HG02885 (cell line): ENCODE measurements around the gene LIPC.

Experiments
- ATAC-seq: cut with Tn5 transposase; IDR thresholded peaks from one replicate; pipeline ENCODE4 v1.9.1; 2021; ENCODE audit warnings: mild to moderate bottlenecking; ENCODE audit not compliant: unreplicated experiment, poor library complexity

The LIPC gene

DNA sequence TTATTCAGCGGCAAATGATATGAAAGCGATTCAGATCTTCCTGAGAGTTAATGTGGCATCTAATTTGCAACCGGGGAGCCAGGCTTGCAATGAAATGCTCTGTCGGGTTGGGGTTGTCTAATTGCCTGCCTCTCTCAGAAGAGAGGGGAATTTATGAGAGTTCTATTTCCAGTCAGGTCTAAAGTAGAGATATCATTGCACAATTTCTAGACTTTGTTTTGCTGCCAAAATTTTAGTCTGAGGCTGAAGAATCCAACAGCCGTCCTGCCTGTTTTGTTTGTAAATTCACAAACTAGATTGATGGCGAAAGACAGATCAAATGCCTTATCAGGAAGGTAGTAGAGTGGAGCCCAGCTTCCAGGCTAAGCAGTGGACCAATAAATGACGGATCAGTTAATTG, 610 bp downstream of the LIPC start:
- ATAC-seq, result no peak

DNA sequence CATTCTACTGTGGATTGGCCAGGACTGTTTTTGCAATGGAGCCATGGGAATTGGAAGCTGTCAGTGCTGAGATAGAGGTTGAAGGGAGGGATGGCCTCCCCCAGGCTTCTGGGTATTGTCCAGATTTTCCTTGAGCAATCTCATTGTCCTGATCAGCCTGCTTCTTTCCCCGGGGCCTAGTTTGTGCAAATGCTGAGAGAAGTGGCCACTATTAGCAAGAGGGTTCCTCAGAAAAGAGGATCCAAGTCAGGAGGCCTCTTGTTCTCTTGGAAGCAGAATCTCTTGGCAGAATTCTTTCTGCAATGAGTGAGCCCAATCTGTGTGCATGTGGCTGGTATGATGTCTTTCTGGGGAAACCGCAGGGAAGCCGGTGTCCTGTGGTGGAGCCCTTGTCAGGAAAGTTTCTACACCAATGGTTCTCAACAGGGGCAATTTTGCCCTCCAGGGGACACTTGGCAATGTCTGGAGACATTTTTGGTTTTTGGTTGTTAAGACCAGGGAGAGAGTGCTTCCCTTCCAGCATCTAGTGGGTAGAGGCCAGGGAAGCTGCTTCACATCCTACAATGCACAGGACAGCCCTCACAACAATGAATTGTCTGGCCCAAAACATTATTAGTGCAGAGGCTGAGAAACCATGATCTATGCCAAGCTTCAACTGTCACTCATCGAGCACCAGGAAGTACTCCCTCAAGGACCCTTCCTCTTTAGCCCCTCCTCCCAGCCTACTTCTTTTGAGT, 2.0 kb downstream of the LIPC start:
- ATAC-seq, result no peak

DNA sequence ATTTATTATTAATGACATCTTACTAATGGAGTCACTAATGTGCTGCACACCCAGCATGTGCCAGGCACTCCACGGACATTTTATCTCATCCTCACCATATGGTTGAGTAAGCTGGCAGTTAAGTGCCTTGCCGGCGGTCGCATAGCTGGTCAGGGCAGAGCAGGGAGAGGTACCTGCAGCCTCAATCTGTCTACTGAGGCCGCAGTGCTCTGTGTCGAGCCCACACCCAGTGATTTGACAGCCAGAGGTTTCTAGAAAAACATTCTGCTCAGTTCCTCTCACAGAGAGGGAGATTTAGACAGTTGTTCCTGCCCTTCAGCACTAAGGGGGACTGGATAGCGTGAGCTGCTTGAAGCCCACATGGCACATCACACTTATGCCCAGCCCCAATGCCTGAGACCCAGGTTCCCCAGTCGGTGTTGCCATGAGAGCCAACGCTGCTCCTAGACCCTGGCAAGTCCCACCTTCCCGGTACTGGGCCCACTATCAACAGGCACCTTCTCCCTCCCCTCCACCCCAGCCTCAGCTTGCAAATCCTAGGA, 2.6 kb downstream of the LIPC start:
- ATAC-seq, result no peak

DNA sequence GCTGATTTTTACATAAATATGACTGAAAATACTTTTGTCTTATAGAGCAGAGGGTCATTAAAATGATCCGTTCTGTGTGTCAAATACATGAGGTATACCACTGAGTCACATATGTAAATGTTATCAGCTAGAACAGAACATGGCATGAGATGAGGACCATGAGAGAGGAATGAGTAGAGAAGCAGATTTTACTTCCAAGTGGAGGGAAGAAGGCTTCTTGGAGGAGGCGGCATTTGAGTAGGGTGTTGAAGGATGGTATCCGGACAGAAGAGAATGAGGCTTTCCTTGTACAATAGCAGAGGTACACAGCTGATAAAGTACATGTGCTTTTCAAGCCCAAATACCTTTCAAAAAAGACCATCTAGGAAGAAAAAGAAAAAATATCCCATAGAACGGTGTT, 4.8 kb downstream of the LIPC start:
- no peak for ATAC-seq

DNA sequence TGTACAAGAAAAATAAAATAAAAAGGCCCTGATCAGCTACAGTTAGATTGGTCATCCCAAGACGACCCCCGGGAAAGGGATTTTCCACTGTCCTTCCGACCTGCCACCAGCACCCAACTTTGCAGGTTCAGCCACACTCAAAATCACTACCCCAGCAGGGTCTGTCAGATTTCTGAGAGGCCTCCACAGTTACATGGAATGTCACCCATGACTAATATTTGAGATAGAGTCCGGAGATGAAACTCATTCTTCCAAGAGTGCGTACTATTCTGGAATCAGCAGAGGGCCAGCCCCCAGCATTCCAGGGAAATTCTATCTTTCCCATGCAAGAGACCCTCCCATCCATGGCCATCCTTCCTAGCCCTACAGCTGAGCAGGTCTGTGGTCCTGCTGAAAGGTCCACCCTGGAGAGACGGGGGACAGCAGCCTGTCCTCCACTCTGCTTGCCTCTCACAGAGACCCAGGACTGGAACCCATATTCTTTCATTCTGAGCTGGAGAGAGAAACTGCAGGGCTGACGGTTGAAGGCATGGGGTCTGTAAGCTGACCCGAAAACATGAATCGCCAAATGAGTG, 5.8 kb downstream of the LIPC start:
- no peak for ATAC-seq

DNA sequence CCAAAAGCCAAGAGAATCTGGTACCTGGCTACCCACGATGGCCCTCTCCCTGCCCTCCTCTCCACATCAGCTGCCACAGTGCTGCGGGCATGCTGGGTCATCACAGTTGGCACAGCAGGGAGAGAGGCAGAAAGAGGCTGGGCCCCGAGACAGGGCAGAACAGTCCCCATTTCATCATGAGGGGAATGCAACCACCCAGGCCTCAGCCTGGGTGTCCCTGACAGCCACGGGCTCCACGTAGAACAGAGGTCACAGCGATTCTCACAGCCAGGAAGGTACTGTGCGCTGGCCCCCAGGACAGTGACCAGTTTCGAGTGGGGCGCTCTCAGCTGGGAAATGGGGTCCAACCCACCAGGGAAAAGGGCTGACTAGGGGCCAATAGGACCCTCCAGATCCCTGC, 6.3 kb downstream of the LIPC start:
- no peak for ATAC-seq

DNA sequence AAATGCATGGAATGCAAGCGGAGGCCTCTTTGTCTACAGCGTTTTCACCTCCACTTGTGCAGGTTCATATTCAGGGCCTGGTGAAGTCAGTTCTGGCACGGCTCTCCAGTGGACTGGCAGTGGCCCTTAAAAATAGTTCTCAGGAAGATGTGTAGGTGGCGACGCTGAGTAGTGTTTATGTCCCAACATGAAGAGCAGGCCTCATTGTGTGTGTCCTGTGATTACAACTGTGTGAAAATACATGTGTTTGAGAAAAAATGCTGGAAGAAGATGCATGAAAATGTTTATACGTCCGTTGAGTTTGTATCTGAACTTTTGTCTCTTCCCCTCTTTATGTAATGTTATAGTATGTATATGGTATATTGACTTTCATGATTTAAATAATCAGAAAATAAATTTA, 7.2 kb downstream of the LIPC start:
- no peak for ATAC-seq

DNA sequence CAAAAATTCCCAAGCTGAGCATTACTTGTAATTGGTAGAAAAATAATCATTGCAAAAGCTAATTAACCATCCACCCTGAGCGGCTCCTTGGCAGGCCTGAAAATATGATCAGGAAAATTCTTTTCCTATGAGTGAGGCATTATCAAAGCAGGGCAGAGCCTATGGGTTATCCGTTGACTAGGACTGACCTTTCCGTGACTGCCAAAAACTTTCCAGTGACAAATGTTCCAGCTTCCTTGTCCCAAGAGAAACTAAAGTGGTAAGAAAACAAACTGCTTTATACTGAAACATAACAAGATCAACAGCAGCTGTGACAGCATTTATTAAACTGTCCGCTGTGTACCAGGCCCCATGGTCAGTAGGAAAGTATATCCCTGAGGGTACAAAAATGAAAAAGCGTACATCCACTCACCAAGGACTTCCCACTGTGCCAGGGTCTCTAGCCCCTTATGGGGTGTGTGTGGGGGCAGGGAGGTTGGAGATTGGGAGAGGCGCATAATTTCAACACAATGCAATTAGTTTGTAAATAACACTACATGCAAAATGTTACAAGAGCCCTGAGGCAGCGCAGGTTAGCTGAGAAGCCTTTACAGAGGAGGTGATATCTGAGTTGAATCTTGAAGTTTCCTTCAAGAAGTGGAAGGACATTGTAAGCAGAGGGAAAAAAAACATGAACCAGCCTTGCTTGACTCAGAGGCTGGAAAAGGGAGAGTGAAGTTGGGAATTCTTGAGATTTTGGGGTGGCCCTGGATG, 8.5 kb downstream of the LIPC start:
- ATAC-seq, result no peak

DNA sequence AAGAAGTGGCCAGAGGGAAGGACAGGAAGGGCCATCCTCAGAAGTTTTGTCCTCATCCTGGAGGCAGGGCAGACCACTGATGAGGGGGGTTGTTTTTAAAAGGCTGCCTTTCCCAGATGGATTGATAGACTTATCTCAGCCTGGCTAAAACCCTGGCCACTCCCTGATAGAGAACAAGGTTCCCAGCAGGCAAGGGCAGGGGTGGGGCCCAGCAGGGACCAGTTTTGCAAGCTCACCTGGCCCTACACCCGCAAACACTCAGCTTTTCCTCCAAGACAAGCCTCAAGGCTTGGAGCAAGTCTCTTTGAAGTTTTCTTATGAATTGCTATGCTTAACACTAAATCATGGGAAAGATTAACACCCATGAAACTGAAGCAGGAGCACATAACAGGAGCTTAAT, 9.1 kb downstream of the LIPC start:
- ATAC-seq, result no peak

DNA sequence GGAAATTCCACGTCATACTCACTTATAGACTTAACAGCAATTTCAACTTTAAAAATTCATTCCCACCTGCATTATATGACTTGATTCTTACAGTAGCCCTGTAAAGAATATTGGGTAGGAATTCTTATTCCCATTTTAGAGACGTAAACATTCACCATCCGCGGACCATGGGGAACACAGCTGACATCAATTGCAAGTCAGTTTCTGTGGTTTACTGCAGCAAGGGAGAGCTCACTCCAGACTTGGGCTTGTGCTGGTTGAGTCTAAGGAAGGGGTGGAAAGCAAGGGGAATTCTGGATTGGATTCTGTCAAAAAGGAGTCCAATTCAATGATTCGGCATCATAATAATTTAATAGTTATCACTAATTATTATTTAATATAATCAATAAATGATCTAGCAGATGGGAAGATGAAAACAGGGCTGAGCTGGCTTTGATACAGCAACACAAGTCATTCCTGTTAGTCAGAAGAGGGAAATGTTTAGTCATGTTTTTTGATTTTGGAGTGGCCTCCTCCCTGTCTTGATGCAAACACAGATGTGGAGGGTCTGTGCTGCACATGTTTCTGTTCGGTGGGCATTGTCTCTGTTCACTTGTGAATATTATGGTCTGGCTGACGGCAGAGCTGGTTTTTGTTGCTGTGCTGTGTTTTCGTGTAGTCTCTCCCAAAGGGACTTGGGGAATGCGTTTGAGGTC, 9.7 kb downstream of the LIPC start:
- no peak for ATAC-seq

DNA sequence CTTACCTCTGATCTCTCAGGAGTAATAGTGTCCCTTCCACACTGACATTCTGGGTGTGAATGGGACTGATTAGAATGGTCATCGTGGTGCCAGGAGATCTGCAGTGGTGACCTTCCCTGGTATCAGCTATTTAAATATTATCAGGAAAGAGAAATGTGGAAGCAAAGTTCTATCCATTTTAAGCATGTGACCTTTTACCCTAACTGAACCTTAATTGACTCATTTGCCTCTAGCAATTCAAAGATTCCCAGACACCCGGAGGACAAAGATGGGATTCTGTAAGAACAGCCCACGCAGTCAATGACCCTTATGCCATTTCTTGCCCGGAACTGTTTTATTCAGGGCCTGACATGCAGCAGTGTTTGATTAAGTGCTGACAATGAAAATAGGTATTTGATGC, 10.3 kb downstream of the LIPC start:
- ATAC-seq, result no peak

DNA sequence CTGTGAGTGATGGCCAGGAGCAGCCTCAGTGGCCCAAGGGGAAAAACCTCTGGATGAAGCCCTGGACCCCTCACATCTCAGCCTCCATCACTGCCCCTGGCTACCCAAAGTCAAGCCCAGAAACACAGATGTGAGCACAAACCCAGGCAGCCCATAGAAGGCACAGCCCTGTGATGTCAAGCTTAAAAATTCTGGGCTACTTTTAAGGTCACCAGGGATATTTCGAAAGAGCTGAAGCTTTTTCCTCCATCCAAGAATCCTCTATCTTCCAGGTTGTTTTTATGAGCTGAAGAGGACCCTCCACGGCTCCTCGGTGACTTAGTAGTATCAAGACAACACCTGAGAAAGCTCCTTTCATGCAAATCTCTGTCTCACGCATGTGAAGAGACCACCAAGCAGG, 11.5 kb downstream of the LIPC start:
- no peak for ATAC-seq

DNA sequence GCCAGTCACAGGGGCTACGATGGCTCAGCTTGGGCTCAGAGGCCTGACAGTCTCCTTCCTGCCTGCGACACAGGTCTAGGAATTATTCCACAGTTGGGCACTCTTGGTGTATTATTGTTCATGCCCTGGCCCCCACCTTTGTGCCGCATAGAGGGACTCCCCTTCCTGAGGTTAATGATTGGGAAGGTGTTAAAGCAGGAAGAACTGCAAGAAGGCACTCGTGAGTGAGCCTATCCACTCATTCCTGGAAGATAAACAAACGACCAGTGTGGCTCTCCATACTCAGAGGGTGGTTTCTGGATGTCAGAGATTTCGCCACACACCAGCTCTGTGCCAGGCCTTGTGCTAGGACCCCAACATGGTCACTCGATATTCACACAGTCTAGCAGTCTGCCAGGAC, 12.3 kb downstream of the LIPC start:
- no peak for ATAC-seq

DNA sequence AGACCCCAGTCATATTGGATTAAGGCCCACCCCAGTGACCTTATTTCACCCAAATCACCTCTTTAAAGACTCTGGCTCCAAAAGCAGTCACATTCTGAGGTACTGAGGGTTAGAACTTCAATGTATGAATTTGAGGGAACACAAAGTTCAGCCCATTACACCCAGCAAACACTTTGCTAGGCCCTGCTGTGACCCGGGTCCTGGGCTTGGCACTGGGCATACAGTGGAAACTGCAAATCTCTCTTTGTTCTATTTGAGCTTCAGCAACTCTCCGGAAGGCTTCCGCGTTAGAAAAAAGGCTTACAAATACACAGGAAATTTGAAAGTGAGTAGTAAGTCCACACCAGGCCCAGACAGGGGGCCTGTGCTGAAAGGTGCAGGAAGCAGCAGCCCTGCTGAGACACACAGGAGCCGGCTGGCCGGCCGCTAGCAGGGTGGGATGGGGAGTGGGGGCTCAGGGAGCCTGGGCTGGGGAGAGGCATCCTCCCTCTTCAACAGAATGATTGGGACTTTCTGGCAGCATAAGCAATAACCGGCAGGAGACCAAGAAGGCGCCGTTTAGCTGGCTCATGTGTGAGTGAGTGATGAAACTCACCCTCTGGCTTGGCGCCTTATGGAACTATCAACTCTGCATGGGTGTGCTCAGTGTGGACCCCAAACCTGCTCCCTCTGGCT, 13.0 kb downstream of the LIPC start:
- ATAC-seq, result no peak

DNA sequence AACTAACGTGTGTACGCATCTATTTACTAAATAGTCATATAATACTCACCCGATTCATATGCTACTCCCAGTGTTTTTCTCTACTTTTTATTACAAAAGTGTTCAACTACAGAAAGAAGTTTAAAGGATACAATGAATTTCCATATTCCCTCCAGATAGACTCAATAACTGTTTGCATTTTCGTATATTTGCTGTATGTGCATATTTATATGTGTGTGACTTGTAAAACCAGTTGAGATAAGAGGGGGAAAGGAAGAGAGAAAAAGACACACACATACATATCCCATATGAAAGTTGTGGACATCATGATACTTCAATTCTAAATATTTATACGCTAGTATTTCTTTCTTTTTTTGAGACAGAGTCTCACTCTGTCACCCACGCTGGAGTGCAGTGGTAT, 14.1 kb downstream of the LIPC start:
- ATAC-seq, result no peak

DNA sequence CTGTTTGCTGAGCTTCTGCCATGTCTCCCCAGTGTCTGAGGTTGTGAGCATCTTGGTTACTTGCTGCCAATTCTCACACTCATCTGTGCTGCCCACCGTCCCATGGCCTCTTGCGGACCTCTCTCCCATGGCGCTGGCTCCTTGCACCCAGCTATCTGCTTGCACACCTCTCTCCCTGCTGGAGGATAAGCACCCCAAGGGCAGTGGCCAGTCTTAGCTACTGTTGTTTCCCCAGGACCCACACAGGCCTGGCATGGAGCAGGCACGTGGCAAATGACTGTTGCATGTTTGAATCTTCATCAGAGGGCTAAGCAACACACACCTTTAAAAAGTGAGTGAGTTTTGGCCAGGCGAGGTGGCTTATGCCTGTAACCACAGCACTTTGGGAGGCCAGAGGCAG, 14.7 kb downstream of the LIPC start:
- ATAC-seq, result no peak

DNA sequence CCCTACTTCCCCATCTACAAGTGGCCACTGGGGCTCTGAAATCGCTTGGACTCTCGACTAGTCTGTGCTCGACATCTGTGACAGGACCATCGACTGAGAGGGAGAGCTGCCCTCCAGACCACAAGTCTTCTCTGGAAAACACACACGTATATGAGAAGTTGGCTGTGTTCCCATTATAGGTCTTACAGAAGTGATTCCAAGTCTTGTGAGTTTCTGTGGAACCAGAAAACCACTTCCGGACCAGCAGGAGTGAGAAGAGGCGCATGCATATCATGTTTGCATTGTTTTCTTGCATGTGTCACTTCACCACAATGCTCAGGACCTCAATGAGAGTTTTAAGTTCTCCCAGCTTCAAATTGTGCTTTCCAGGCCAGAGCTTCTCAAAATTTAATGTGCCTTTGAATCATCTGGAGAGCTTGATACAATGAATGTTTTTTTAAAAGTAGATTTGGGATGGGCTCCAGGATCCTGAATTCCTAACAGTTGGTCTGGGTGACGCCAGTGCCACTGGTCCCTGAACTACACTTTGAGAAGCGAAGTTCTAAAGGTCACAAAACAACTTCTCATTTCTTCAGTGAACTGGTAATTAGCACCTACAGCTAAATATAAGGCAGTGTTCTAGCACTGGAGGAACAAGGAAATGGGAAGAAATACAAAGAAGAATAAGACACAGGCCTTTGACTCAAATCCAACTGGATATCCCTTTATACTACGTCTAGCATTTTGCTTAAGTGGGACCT, 15.7 kb downstream of the LIPC start:
- ATAC-seq, result no peak

DNA sequence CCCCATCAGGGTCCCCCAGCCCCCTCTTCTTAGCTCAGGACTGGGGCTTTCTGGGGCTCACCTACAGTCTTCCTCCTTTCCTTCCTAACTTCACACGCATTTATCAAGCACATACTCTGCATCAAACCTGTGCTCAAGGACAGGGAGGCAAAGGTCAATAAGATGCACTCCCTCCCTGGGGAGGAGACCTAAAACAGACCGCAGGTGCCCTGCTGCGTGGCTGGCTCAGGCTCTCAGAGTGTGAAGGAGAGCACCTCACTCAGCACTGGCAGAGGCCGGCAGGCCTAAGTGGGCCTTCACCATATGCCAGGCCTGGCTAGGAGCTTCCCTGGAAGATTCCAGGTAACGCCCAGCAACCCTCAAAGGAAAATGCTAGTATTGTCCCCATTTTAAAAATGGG, 16.5 kb downstream of the LIPC start:
- ATAC-seq, result no peak

DNA sequence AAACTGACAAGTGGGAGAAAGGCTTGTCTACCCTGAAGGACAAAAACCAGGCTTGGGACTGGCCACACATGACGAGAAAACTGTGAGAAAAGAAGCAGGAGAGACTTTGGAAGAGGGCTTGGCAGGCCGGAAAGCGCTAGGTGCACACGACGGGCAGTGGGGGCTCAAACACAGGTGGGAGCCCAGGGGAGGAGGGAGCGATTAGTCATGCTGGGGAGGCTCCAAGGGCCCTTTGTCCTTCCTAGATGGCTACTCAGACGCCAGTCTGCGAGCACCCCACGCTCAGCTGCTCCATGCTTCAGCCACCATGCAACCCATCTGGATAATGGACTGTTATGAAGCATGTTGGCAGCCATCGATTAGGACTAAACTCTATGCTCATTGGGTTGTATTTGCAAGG, 17.1 kb downstream of the LIPC start:
- no peak for ATAC-seq

DNA sequence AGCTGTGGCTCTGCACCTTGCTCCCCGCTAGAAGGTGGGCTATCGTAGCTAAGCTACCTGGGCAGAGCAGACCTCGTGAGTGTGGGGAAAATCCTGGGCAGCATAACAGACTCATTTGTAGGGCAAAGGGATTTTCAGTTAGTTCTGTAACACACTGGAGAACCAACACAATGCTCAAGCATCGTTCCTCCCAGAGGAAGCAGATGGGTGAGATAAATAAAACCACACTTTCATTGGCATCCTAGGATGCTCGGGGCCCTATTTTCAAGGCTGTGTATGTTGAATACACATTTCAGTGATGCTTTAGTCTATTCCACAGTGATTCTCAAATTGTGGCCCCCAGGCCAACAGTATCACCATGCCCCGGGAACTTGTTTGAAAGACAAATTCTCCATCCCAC, 20.0 kb downstream of the LIPC start:
- no peak for ATAC-seq
